CD4-positive, alpha-beta T cell (primary cell): Measurements from ENCODE around the gene SLC23A3. TPM values are rescaled to one million over a fixed set of nuclear protein-coding genes. Genes with fewer than 3 reads are reported as not detected.

Experiments used
- ATAC-seq: fragments of 200-7000 bp; cut with Tn5 transposase; one replicate; pipeline ENCODE4 v1.10.0; 2022; ENCODE audit warnings: mild to moderate bottlenecking; ENCODE audit not compliant: poor library complexity
- CTCF ChIA-PET: fragments of 350-600 bp; sonication (Branson Sonifier 250); formaldehyde crosslinking; loops from one replicate; lab custom pipeline; 2021; ENCODE audit warnings: antibody characterized with exemption, inconsistent platforms; lab: Charles Lee
- POLR2A ChIA-PET: fragments of 350-600 bp; sonication (Branson Sonifier 250); formaldehyde crosslinking; loops from one replicate; lab custom pipeline; 2021; ENCODE audit warnings: antibody characterized with exemption, inconsistent platforms; lab: Charles Lee
- DNase-seq, 14 experiments: peaks; one replicate each; pipeline ENCODE4 v3.0.0-alpha.2; 2013 to 2020; ENCODE audit warnings: mixed read lengths in 2 of 14
- H3K27ac ChIP-seq, 2 donors: one replicate each; pipeline versions ENCODE4 v1.5.1 to v1.7.0; 2013; ENCODE audit warnings: low read length in 2 of 2, low read depth in 1 of 2, mild to moderate bottlenecking in 1 of 2
- H3K27me3 ChIP-seq, 2 experiments: 1 replicate in 1 of 2; 2 replicates in 1 of 2; pipeline versions ENCODE4 v1.6.1 to v1.7.0; 2013; ENCODE audit warnings: low read length in 2 of 2, control low read depth in 1 of 2, mild to moderate bottlenecking in 1 of 2, moderate library complexity in 1 of 2; ENCODE audit not compliant: insufficient read depth in 2 of 2, control insufficient read depth in 1 of 2
- H3K36me3 ChIP-seq: one replicate; pipeline ENCODE4 v1.6.1; 2013; ENCODE audit warnings: low read length, control low read depth; ENCODE audit not compliant: insufficient read depth
- H3K4me1 ChIP-seq: one replicate; pipeline ENCODE4 v1.6.1; 2013; ENCODE audit warnings: low read length, control low read depth; ENCODE audit not compliant: insufficient read depth
- H3K4me3 ChIP-seq: one replicate; pipeline ENCODE4 v1.5.1; 2013; ENCODE audit warnings: mild to moderate bottlenecking, low read length, moderate library complexity
- H3K9me3 ChIP-seq, 2 experiments: 1 replicate in 1 of 2; 2 replicates in 1 of 2; pipeline versions ENCODE4 v1.6.1 to v1.7.0; 2013; ENCODE audit warnings: low read length in 2 of 2, mild to moderate bottlenecking in 2 of 2, control low read depth in 1 of 2, moderate library complexity in 1 of 2; ENCODE audit not compliant: control insufficient read depth in 1 of 2, insufficient read depth in 1 of 2
- H3K27ac Mint-ChIP-seq: one replicate; pipeline ENCODE4 v1.8.0; 2020; ENCODE audit warnings: mixed read lengths
- H3K27me3 Mint-ChIP-seq: one replicate; pipeline ENCODE4 v1.8.0; 2021; ENCODE audit warnings: mixed read lengths
- H3K36me3 Mint-ChIP-seq: one replicate; pipeline ENCODE4 v1.8.0; 2021; ENCODE audit warnings: low read depth, mixed read lengths
- H3K4me1 Mint-ChIP-seq: one replicate; pipeline ENCODE4 v1.8.0; 2021; ENCODE audit warnings: low read depth, mixed read lengths
- H3K4me3 Mint-ChIP-seq: one replicate; pipeline ENCODE4 v1.8.0; 2020; ENCODE audit warnings: mild to moderate bottlenecking, mixed read lengths
- H3K9me3 Mint-ChIP-seq: one replicate; pipeline ENCODE4 v1.8.0; 2020; ENCODE audit warnings: mixed read lengths
- CTCF ChIP-seq: fragments of 200-600 bp; IDR thresholded peaks from one replicate; pipeline ENCODE4 v1.8.0; 2022; ENCODE audit warnings: antibody characterized with exemption, mild to moderate bottlenecking
- intact Hi-C, 2 experiments: fragments of 100-400 bp; cut with DNase I in 1 of 2; cut with micrococcal nuclease in 1 of 2; formaldehyde crosslinking; loops; one replicate each; pipeline versions ENCODE4 v1.15.1 to v1.9.0; 2023 to 2025; cut with DNase I, micrococcal nuclease
- total RNA-seq, 174 experiments: library from RNA in 2 of 174; stranded (reverse) in 2 of 174; gene quantifications; one replicate each; pipeline ENCODE4 v1.2.3 and lab custom pipeline; 2021 to 2026

The SLC23A3 gene
- total RNA-seq, 2 experiments from 2014 or later = 0.36 to 0.96 TPM

GRCh38 chr2:219161097-219161496 is 8.7 kb downstream of the SLC23A3 start:
- Histone ChIP-seq H3K27ac (peak overlapping the region; percentile 52 to 77), H3K9me3 (no peaks in the 10 kb centered on the region), H3K36me3 (peaks cover 19% of the 10 kb centered on the region), H3K27me3 (no peaks in the 10 kb centered on the region), H3K4me1 (peaks cover 17% of the 10 kb centered on the region), H3K4me3 (peak overlapping the region; percentile 78)
- Mint-ChIP-seq H3K36me3 (peaks cover 34% of the 10 kb centered on the region), H3K27ac (peak overlapping the region; percentile 94), H3K4me1 (peaks cover 24% of the 10 kb centered on the region), H3K4me3 (peak overlapping the region; percentile 94), H3K27me3 (no peaks in the 10 kb centered on the region), H3K9me3 (no peaks in the 10 kb centered on the region)
- no peak for DNase-seq
- TF ChIP-seq CTCF = no peak
- ChIA-PET POLR2A (interaction anchor here (0.6 to 3.5 kb wide), 3 partner anchors 16 to 69 kb away, joined by 3 to 26 read pairs (median 10); partner anchors contain the start of genes ANKZF1, CNPPD1 and ZFAND2B), CTCF (interaction anchor here (1.3 to 4.6 kb wide), 3 partner anchors 45 to 134 kb away, joined by 4 to 29 read pairs (median 17); partner anchors contain the start of genes DNAJB2 and ZFAND2B)
- no peak for ATAC-seq
- intact Hi-C loops = loop anchor here in 1 of 2 experiments (1.0 to 5.0 kb wide), 4 partner anchors 10 to 226 kb away; partner anchors contain the start of genes DNPEP and ZFAND2B

- peak within 1 kb of the TSS; percentile 52 to 77 for H3K27ac ChIP-seq
- POLR2A ChIA-PET = interaction anchor here (0.7 to 3.5 kb wide), 13 partner anchors 15 to 227 kb away, joined by 3 to 26 read pairs (median 4); partner anchors contain the start of genes ANKZF1, CNPPD1, DNAJB2 and ZFAND2B
- H3K4me1 ChIP-seq = peaks cover 17% of the 10 kb centered on the region
- H3K4me1 Mint-ChIP-seq = peaks cover 24% of the 10 kb centered on the region
- peaks cover 19% of the 10 kb centered on the region for H3K36me3 ChIP-seq
- H3K27me3 ChIP-seq = no peaks in the 10 kb centered on the region
- peaks cover 34% of the 10 kb centered on the region for H3K36me3 Mint-ChIP-seq
- peak within 1 kb of the TSS; percentile 94 for H3K27ac Mint-ChIP-seq
- no peaks in the 10 kb centered on the region for H3K9me3 ChIP-seq
- peak within 1 kb of the TSS; percentile 94 for H3K4me3 Mint-ChIP-seq
- H3K9me3 Mint-ChIP-seq = no peaks in the 10 kb centered on the region
- ATAC-seq = peak; percentile 90
- intact Hi-C loops = loop anchor here (1.0 to 5.0 kb wide), 8 partner anchors 11 to 227 kb away; partner anchors contain the start of genes DNPEP (in 1 of the 2), RETREG2 (in 1 of the 2) and ZFAND2B (in 1 of the 2)
- TF ChIP-seq CTCF = peak; percentile 97
- H3K4me3 ChIP-seq = peak within 1 kb of the TSS; percentile 78
- CTCF ChIA-PET = interaction anchor here (0.6 to 4.8 kb wide), 16 partner anchors 10 to 228 kb away, joined by 3 to 32 read pairs (median 4); partner anchors contain the start of genes CNPPD1, DNAJB2, TUBA4A and TUBA4B
- DNase-seq = peak; percentile 82 to 97 (median 90)
- no peaks in the 10 kb centered on the region for H3K27me3 Mint-ChIP-seq
Observed at GRCh38 chr2:219160186-219161017, 9.4 kb downstream of the SLC23A3 start, which contains the start of gene NHEJ1. Gene NHEJ1, minus strand, starts transcription at chr2:219160815. Its CDS starts 2,453 bp downstream, at chr2:219158362.

GRCh38 chr2:219159771-219160185 is 10.1 kb downstream of the SLC23A3 start:
- POLR2A ChIA-PET = interaction anchor here (0.7 to 3.5 kb wide), 13 partner anchors 16 to 227 kb away, joined by 3 to 26 read pairs (median 4); partner anchors contain the start of genes ANKZF1, CNPPD1, DNAJB2 and ZFAND2B

More at GRCh38 chr2:219159771-219160185, 10.1 kb downstream of the SLC23A3 start:
- DNase-seq (no peak), ATAC-seq (no peak)
- Histone ChIP-seq H3K9me3 (no peaks in the 10 kb centered on the region), H3K36me3 (peaks cover 19% of the 10 kb centered on the region), H3K27me3 (no peaks in the 10 kb centered on the region), H3K27ac (peak overlapping the region in 1 of 2 donors; percentile 45), H3K4me3 (peak overlapping the region; percentile 78), H3K4me1 (peaks cover 17% of the 10 kb centered on the region)
- peak overlapping the region; percentile 94 for H3K27ac Mint-ChIP-seq
- no peak for TF ChIP-seq CTCF
- peaks cover 24% of the 10 kb centered on the region for H3K4me1 Mint-ChIP-seq
- intact Hi-C loops = loop anchor here (1.0 to 10.0 kb wide), 9 partner anchors 19 to 385 kb away; partner anchors contain the start of genes CHPF (in 1 of the 2), DNPEP (in 1 of the 2), RETREG2 (in 1 of the 2) and TMEM198 (in 1 of the 2)
- peaks cover 39% of the 10 kb centered on the region for H3K36me3 Mint-ChIP-seq
- CTCF ChIA-PET = interaction anchor here (0.7 to 4.8 kb wide), 18 partner anchors 9 to 229 kb away, joined by 3 to 32 read pairs (median 4); partner anchors contain the start of genes ANKZF1, ATG9A, CNPPD1 and DNAJB2
- H3K4me3 Mint-ChIP-seq = peak overlapping the region; percentile 94
- H3K9me3 Mint-ChIP-seq = no peaks in the 10 kb centered on the region
- H3K27me3 Mint-ChIP-seq = no peaks in the 10 kb centered on the region
